Uterus (tissue), 4 donors: ENCODE results near the gene DNAJC6. TPM values are rescaled to one million over a fixed set of nuclear protein-coding genes. Genes with fewer than 3 reads are reported as not detected.

Source experiments
- DNase-seq, 2 donors: peaks; one replicate each; pipeline ENCODE4 v3.0.0-alpha.2; 2019 to 2020
- H3K27ac ChIP-seq, 2 donors: fragments of 200-600 bp; sonication (generic); 1 replicate in 1 of 2; 2 replicates in 1 of 2; pipeline ENCODE4 v1.5.1; 2016 to 2018
- H3K27me3 ChIP-seq, 2 donors: fragments of 200-600 bp; sonication (generic); one replicate each; pipeline ENCODE4 v1.5.1; 2018 to 2019; ENCODE audit warnings: control low read depth in 1 of 2
- H3K36me3 ChIP-seq, 2 donors: fragments of 200-600 bp; sonication (generic); one replicate each; pipeline ENCODE4 v1.5.1; 2019; ENCODE audit warnings: control low read depth in 1 of 2
- H3K4me1 ChIP-seq, 2 donors: fragments of 200-600 bp; sonication (generic); one replicate each; pipeline ENCODE4 v1.5.1; 2018 to 2019; ENCODE audit warnings: control low read depth in 1 of 2
- H3K4me3 ChIP-seq, 2 donors: fragments of 200-600 bp; sonication (generic); 1 replicate in 1 of 2; 2 replicates in 1 of 2; pipeline ENCODE4 v1.5.1; 2018 to 2019; ENCODE audit warnings: mild to moderate bottlenecking in 1 of 2
- H3K9me3 ChIP-seq, 2 donors: fragments of 200-600 bp; sonication (generic); one replicate each; pipeline ENCODE4 v1.5.1; 2019; ENCODE audit warnings: control low read depth in 1 of 2
- CTCF ChIP-seq, 4 experiments: fragments of 200-600 bp in 2 of 4; fragments of 450-650 bp in 2 of 4; sonication (generic) in 2 of 4; IDR thresholded peaks; one replicate each; pipeline ENCODE4 v1.5.1; 2016 to 2019; ENCODE audit warnings: antibody characterized with exemption in 4 of 4, mild to moderate bottlenecking in 2 of 4, moderate library complexity in 1 of 4
- POLR2A ChIP-seq, 2 donors: fragments of 450-650 bp; IDR thresholded peaks; one replicate each; pipeline ENCODE4 v1.6.1; 2016; ENCODE audit warnings: antibody characterized with exemption in 2 of 2, mild to moderate bottlenecking in 1 of 2, moderate library complexity in 1 of 2
- intact Hi-C: fragments of 100-400 bp; cut with DNase I; formaldehyde crosslinking; loops from one replicate; pipeline ENCODE4 v1.15.1; 2023; ENCODE audit warnings: low total_unique reads
- total RNA-seq, 4 donors: library from RNA; depleted of rRNA in 3 of 4; stranded (reverse); fragments of >200 nt in 3 of 4; gene quantifications; one replicate each; pipeline versions ENCODE4 v1.1.0 to v1.2.4, GENCODE V29; 2014 to 2023
- donor health status: DM: yes; HTN: yes; CAD: no.

The DNAJC6 gene
- total RNA-seq, 4 donors from 2014 or later: 3.1 to 11.3 (median 4.2) TPM

GRCh38 chr1:65334081-65334480 lies 24.7 kb downstream of the DNAJC6 start:
- DNase-seq: no peak
- Histone ChIP-seq H3K4me3 (no peak overlapping the region), H3K36me3 (no peaks in the 10 kb centered on the region), H3K9me3 (no peaks in the 10 kb centered on the region), H3K27me3 (no peaks in the 10 kb centered on the region), H3K4me1 (no peaks in the 10 kb centered on the region), H3K27ac (no peak overlapping the region)
- intact Hi-C loops: no loop called here
- TF ChIP-seq POLR2A (IDR thresholded peaks at IDR 0.05): no peak
- TF ChIP-seq CTCF (IDR thresholded peaks at IDR 0.05): no peak

GRCh38 chr1:65339866-65340468 lies 30.6 kb downstream of the DNAJC6 start:
- no peaks in the 10 kb centered on the region for H3K27me3 ChIP-seq
- intact Hi-C loops: no loop called here
- H3K27ac ChIP-seq: no peak overlapping the region
- no peak overlapping the region for H3K4me3 ChIP-seq
- H3K36me3 ChIP-seq: no peaks in the 10 kb centered on the region
- DNase-seq: no peak
- H3K9me3 ChIP-seq: no peaks in the 10 kb centered on the region
- TF ChIP-seq POLR2A (IDR thresholded peaks at IDR 0.05): no peak
- TF ChIP-seq CTCF (IDR thresholded peaks at IDR 0.05): no peak
- H3K4me1 ChIP-seq: no peaks in the 10 kb centered on the region

- TF ChIP-seq CTCF (IDR thresholded peaks at IDR 0.05) (no peak), POLR2A (IDR thresholded peaks at IDR 0.05) (no peak)
- H3K4me3 ChIP-seq: no peak overlapping the region
- H3K27me3 ChIP-seq: no peaks in the 10 kb centered on the region
- no peak for DNase-seq
- intact Hi-C loops: no loop called here
- H3K4me1 ChIP-seq: no peaks in the 10 kb centered on the region
- no peaks in the 10 kb centered on the region for H3K9me3 ChIP-seq
- H3K36me3 ChIP-seq: no peaks in the 10 kb centered on the region
- no peak overlapping the region for H3K27ac ChIP-seq
Observed at GRCh38 chr1:65341381-65341780, 32.0 kb downstream of the DNAJC6 start.

GRCh38 chr1:65343286-65343685 lies 33.9 kb downstream of the DNAJC6 start:
- Histone ChIP-seq H3K4me1 (no peaks in the 10 kb centered on the region), H3K9me3 (no peaks in the 10 kb centered on the region), H3K36me3 (no peaks in the 10 kb centered on the region), H3K27me3 (no peaks in the 10 kb centered on the region), H3K27ac (no peak overlapping the region), H3K4me3 (no peak overlapping the region)
- no peak for DNase-seq
- intact Hi-C loops: no loop called here
- TF ChIP-seq CTCF (IDR thresholded peaks at IDR 0.05): no peak

- Histone ChIP-seq H3K9me3 (no peaks in the 10 kb centered on the region), H3K4me1 (no peaks in the 10 kb centered on the region), H3K36me3 (no peaks in the 10 kb centered on the region), H3K27ac (no peak overlapping the region), H3K4me3 (no peak overlapping the region), H3K27me3 (no peaks in the 10 kb centered on the region)
- no peak for TF ChIP-seq POLR2A (IDR thresholded peaks at IDR 0.05)
- TF ChIP-seq CTCF (IDR thresholded peaks at IDR 0.05): no peak
- DNase-seq: no peak
- intact Hi-C loops: no loop called here
Observed at GRCh38 chr1:65344171-65344814, 35.0 kb downstream of the DNAJC6 start.
